MCF 10A (cell line): ENCODE data around the gene EYA3. TPM values are rescaled to one million over a fixed set of nuclear protein-coding genes. Genes with fewer than 3 reads are reported as not detected.
A peak's percentile ranks its signal among the peaks of the same experiment; 100 is the strongest.

Experiments
- BruUV-seq: library from RNA; stranded (reverse); fragments of 400-500 nt; replicated peaks from 2 replicates; lab custom pipeline; 2021; lab: Mats Ljungman, UMichigan
- CTCF ChIA-PET: fragments of 300-600 bp; sonication (Branson Sonifier 250); formaldehyde crosslinking; extraction: SDS; loops from one replicate; lab custom pipeline; 2021; ENCODE audit warnings: antibody characterized with exemption, inconsistent platforms; lab: Yijun Ruan, JAX
- POLR2A ChIA-PET: fragments of 300-600, 350-650 bp; sonication (Branson Sonifier 250); formaldehyde crosslinking; extraction: SDS; loops from one replicate; lab custom pipeline; 2020; ENCODE audit warnings: antibody characterized with exemption, inconsistent platforms; lab: Yijun Ruan, JAX
- DNase-seq: peaks from one replicate; pipeline ENCODE4 v3.0.0-alpha.2; 2018; ENCODE audit not compliant: unreplicated experiment
- H3K27ac Mint-ChIP-seq: one replicate; pipeline ENCODE4 v1.8.0; 2022; ENCODE audit warnings: mild to moderate bottlenecking, low read depth, mixed read lengths; ENCODE audit not compliant: unreplicated experiment
- H3K27me3 Mint-ChIP-seq: one replicate; pipeline ENCODE4 v1.8.0; 2022; ENCODE audit warnings: mixed read lengths; ENCODE audit not compliant: insufficient read depth, unreplicated experiment
- H3K36me3 Mint-ChIP-seq: one replicate; pipeline ENCODE4 v1.8.0; 2022; ENCODE audit warnings: mild to moderate bottlenecking, moderate library complexity, mixed read lengths; ENCODE audit not compliant: insufficient read depth, unreplicated experiment
- H3K4me1 Mint-ChIP-seq: one replicate; pipeline ENCODE4 v1.8.0; 2022; ENCODE audit warnings: mixed read lengths; ENCODE audit not compliant: insufficient read depth, unreplicated experiment
- H3K4me3 Mint-ChIP-seq: one replicate; pipeline ENCODE4 v1.8.0; 2022; ENCODE audit warnings: mild to moderate bottlenecking, moderate library complexity, mixed read lengths; ENCODE audit not compliant: unreplicated experiment
- H3K9me3 Mint-ChIP-seq: one replicate; pipeline ENCODE4 v1.8.0; 2022; ENCODE audit warnings: mixed read lengths; ENCODE audit not compliant: unreplicated experiment
- CTCF ChIP-seq: fragments of 200-600 bp; IDR thresholded peaks from one replicate; pipeline ENCODE4 v1.8.0; 2022; ENCODE audit warnings: antibody characterized with exemption, mild to moderate bottlenecking; ENCODE audit not compliant: unreplicated experiment
- intact Hi-C: fragments of 100-400 bp; cut with micrococcal nuclease; formaldehyde crosslinking; loops from 2 replicates; pipeline ENCODE4 v1.14.1; 2022
- total RNA-seq: library from RNA; stranded (reverse); gene quantifications from 2 replicates; pipeline ENCODE4 v1.2.3, GENCODE V29; 2022

The EYA3 gene
- total RNA-seq, 1 experiment from 2014 or later, result 14.4 TPM

GRCh38 chr1:27970401-27970800 lies 118.0 kb downstream of the EYA3 start:
- CTCF ChIA-PET, result interaction anchor here (0.6 to 1.3 kb wide), 4 partner anchors 10 to 137 kb away, joined by 3 to 4 read pairs (median 3); partner anchors contain the start of gene XKR8
- BruUV-seq, result no TSS peak
- peaks cover 44% of the 10 kb centered on the region for H3K36me3 Mint-ChIP-seq
- H3K27ac Mint-ChIP-seq, result no peak overlapping the region
- intact Hi-C loops, result no loop called here
- DNase-seq, result no peak
- H3K27me3 Mint-ChIP-seq, result no peaks in the 10 kb centered on the region
- no peaks in the 10 kb centered on the region for H3K9me3 Mint-ChIP-seq
- H3K4me1 Mint-ChIP-seq, result peaks cover 31% of the 10 kb centered on the region
- no peak overlapping the region for H3K4me3 Mint-ChIP-seq
- POLR2A ChIA-PET, result interaction anchor here (0.6 to 3.4 kb wide), 3 partner anchors 9 to 37 kb away, joined by 3 to 21 read pairs (median 6); partner anchors contain the start of gene XKR8
- TF ChIP-seq CTCF, result no peak

GRCh38 chr1:27968692-27969091 lies 119.7 kb downstream of the EYA3 start:
- POLR2A ChIA-PET, result interaction anchor here (0.6 to 1.4 kb wide), 4 partner anchors 9 to 111 kb away, joined by 3 to 7 read pairs (median 3); partner anchors contain the start of gene XKR8
- Mint-ChIP-seq H3K27me3 (no peaks in the 10 kb centered on the region), H3K4me3 (no peak overlapping the region), H3K9me3 (no peaks in the 10 kb centered on the region), H3K4me1 (peaks cover 31% of the 10 kb centered on the region), H3K36me3 (peaks cover 43% of the 10 kb centered on the region), H3K27ac (peak overlapping the region; percentile 43)
- CTCF ChIA-PET, result interaction anchor here (0.7 kb wide), 1 partner anchor 21 kb away, joined by 5 read pairs; no protein-coding TSS in a partner anchor
- DNase-seq, result peak; percentile 60
- intact Hi-C loops, result no loop called here
- no TSS peak for BruUV-seq
- no peak for TF ChIP-seq CTCF

- H3K27ac Mint-ChIP-seq, result peak overlapping the region; percentile 43
- intact Hi-C loops, result no loop called here
- POLR2A ChIA-PET, result interaction anchor here (0.6 to 1.4 kb wide), 6 partner anchors 8 to 110 kb away, joined by 3 to 7 read pairs (median 3); partner anchors contain the start of gene XKR8
- H3K4me3 Mint-ChIP-seq, result no peak overlapping the region
- CTCF ChIA-PET, result interaction anchor here (0.7 kb wide), 1 partner anchor 21 kb away, joined by 5 read pairs; no protein-coding TSS in a partner anchor
- no peak for DNase-seq
- no TSS peak for BruUV-seq
- peaks cover 44% of the 10 kb centered on the region for H3K36me3 Mint-ChIP-seq
- no peak for TF ChIP-seq CTCF
- peaks cover 31% of the 10 kb centered on the region for H3K4me1 Mint-ChIP-seq
- H3K27me3 Mint-ChIP-seq, result no peaks in the 10 kb centered on the region
- H3K9me3 Mint-ChIP-seq, result no peaks in the 10 kb centered on the region
Observed at GRCh38 chr1:27967884-27968466, 120.4 kb downstream of the EYA3 start.

- no TSS peak for BruUV-seq
- Mint-ChIP-seq H3K4me1 (peaks cover 28% of the 10 kb centered on the region), H3K27me3 (no peaks in the 10 kb centered on the region), H3K36me3 (peaks cover 44% of the 10 kb centered on the region), H3K9me3 (no peaks in the 10 kb centered on the region), H3K4me3 (no peak overlapping the region), H3K27ac (peak overlapping the region; percentile 43)
- TF ChIP-seq CTCF, result no peak
- DNase-seq, result no peak
- ChIA-PET POLR2A (interaction anchor here (0.7 to 1.1 kb wide), 3 partner anchors 10 to 90 kb away, joined by 3 to 4 read pairs (median 3); no protein-coding TSS in a partner anchor), CTCF (interaction anchor here (1.1 kb wide), 1 partner anchor 13 kb away, joined by 3 read pairs; no protein-coding TSS in a partner anchor)
- intact Hi-C loops, result no loop called here
Observed at GRCh38 chr1:27967106-27967883, 121.1 kb downstream of the EYA3 start.
